Measurements from ENCODE around the gene KLHDC7B. TPM values are rescaled to one million over a fixed set of nuclear protein-coding genes. Genes with fewer than 3 reads are reported as not detected.
A peak's percentile ranks its signal among the peaks of the same experiment; 100 is the strongest.

The KLHDC7B gene
- total RNA-seq, 1 experiment from 2014 or later: not detected

DNA sequence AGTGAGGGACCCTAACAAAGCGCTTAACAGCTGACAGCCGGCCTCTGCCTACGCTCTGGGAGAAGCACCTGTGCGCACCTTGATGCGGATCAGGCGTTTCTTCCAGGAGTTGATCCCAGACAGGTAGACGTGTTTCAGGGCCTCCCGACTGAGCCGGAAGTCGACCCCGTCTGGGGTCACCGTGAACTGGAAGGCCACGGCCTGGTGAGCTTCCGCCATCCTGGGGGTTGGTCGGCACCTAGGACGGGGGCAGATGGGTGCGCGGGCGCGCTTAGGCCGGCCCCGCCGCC is 31.9 kb downstream of the KLHDC7B start (continued):
- TF ChIP-seq, protein P1, sequence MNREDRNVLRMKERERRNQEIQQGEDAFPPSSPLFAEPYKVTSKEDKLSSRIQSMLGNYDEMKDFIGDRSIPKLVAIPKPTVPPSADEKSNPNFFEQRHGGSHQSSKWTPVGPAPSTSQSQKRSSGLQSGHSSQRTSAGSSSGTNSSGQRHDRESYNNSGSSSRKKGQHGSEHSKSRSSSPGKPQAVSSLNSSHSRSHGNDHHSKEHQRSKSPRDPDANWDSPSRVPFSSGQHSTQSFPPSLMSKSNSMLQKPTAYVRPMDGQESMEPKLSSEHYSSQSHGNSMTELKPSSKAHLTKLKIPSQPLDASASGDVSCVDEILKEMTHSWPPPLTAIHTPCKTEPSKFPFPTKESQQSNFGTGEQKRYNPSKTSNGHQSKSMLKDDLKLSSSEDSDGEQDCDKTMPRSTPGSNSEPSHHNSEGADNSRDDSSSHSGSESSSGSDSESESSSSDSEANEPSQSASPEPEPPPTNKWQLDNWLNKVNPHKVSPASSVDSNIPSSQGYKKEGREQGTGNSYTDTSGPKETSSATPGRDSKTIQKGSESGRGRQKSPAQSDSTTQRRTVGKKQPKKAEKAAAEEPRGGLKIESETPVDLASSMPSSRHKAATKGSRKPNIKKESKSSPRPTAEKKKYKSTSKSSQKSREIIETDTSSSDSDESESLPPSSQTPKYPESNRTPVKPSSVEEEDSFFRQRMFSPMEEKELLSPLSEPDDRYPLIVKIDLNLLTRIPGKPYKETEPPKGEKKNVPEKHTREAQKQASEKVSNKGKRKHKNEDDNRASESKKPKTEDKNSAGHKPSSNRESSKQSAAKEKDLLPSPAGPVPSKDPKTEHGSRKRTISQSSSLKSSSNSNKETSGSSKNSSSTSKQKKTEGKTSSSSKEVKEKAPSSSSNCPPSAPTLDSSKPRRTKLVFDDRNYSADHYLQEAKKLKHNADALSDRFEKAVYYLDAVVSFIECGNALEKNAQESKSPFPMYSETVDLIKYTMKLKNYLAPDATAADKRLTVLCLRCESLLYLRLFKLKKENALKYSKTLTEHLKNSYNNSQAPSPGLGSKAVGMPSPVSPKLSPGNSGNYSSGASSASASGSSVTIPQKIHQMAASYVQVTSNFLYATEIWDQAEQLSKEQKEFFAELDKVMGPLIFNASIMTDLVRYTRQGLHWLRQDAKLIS (CRISPR knock-in tag; IDR thresholded peaks at IDR 0.05; ENCODE audit: borderline replicate concordance): no peak
- TF ChIP-seq FOXK1 (CRISPR knock-in tag; IDR thresholded peaks at IDR 0.05) (no peak), TEAD4 (CRISPR knock-in tag; IDR thresholded peaks at IDR 0.05) (no peak), HMGA2 (CRISPR knock-in tag; IDR thresholded peaks at IDR 0.05) (no peak)

DNA sequence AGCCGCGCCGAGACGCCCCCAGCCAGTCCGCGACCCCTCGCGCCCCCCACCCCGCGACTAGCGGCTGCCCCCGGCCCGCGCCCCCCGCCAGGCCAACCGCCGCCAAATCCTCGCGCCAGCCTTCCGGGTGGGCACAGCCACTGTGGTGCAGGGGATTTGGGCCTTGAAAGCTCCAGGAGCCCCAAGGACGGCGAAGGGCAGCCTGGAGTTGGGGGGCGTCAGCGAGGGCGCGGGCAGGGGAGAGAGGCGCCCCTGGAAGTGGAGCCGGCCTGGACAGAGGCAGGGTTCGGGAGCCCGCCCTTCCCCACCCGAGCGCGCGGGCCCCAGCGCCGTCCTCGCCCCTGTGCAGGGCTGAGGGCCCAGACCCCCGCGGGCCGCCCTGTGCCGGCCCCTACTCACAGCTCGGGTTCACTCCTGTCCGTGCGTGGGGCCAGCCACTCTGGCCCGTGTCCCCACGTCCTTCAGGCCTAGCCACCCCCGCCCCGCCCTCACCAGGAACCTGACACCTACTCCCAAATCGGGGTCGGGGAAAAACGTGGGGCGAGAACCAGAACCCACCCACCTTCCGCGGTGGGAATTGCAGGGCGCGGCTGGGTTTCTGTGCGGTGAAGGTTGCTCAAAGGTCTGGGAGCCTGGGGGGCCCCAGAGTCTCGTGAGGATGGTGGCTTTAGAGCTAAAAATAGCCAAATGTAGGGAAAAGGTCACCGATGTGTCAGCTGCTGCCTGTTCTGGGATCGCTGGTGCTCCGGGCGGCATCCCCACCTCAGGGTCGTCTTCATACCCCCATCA is 32.5 kb downstream of the KLHDC7B start, which contains the start of gene CPT1B:
TSS of gene CPT1B (minus strand) at position 441 of the 789 bp plus-strand sequence. CDS start 512 bp downstream, outside the sequence.
- Mint-ChIP-seq H3K9me3 (no peaks in the 10 kb centered on the region), H3K36me3 (peaks cover 7% of the 10 kb centered on the region), H3K4me1 (0 out of 2 replicates have a peak, but pooled peaks cover 2% of the 10 kb centered on the region), H3K27ac (peak within 1 kb of the TSS; percentile 68; the same call in 1 of the 2 replicates), H3K27me3 (ENCODE audit: low read depth) (no peaks in the 10 kb centered on the region), H3K4me3 (no peak within 1 kb of the TSS)
- no peak for ATAC-seq
- ChIA-PET POLR2A (no interaction called here), CTCF (interaction anchor here (0.9 to 5.0 kb wide), 4 partner anchors 15 to 53 kb away, joined by 3 to 25 read pairs (median 4); partner anchors contain the start of genes ARSA, SCO2 and SYCE3)
- DNase-seq (ENCODE audit: low spot score): peak; percentile 37
- TF ChIP-seq PRRX2 (CRISPR knock-in tag; IDR thresholded peaks at IDR 0.05) (no peak), ZNF263 (CRISPR knock-in tag; IDR thresholded peaks at IDR 0.05; ENCODE audit: low read depth) (no peak), NFYB (CRISPR knock-in tag; conservative IDR thresholded peaks at IDR 0.05; ENCODE audit: low read depth) (no peak), ZNF138 (CRISPR knock-in tag; conservative IDR thresholded peaks at IDR 0.05) (no peak), OVOL2 (CRISPR knock-in tag; IDR thresholded peaks at IDR 0.05; ENCODE audit: borderline replicate concordance) (no peak), JUN (CRISPR knock-in tag; IDR thresholded peaks at IDR 0.05) (no peak), SOX15 (CRISPR knock-in tag; IDR thresholded peaks at IDR 0.05) (no peak), TCF7 (CRISPR knock-in tag; IDR thresholded peaks at IDR 0.05; ENCODE audit: low read depth) (no peak), GTF2I (CRISPR knock-in tag; conservative IDR thresholded peaks at IDR 0.05) (no peak), NFE2L1 (CRISPR knock-in tag; IDR thresholded peaks at IDR 0.05) (no peak), ZNF232 (CRISPR knock-in tag; IDR thresholded peaks at IDR 0.05) (no peak), NR3C1 (CRISPR knock-in tag; conservative IDR thresholded peaks at IDR 0.05; ENCODE audit: low read depth) (no peak), TEAD4 (CRISPR knock-in tag; IDR thresholded peaks at IDR 0.05) (no peak)
- TF ChIP-seq, protein P2, sequence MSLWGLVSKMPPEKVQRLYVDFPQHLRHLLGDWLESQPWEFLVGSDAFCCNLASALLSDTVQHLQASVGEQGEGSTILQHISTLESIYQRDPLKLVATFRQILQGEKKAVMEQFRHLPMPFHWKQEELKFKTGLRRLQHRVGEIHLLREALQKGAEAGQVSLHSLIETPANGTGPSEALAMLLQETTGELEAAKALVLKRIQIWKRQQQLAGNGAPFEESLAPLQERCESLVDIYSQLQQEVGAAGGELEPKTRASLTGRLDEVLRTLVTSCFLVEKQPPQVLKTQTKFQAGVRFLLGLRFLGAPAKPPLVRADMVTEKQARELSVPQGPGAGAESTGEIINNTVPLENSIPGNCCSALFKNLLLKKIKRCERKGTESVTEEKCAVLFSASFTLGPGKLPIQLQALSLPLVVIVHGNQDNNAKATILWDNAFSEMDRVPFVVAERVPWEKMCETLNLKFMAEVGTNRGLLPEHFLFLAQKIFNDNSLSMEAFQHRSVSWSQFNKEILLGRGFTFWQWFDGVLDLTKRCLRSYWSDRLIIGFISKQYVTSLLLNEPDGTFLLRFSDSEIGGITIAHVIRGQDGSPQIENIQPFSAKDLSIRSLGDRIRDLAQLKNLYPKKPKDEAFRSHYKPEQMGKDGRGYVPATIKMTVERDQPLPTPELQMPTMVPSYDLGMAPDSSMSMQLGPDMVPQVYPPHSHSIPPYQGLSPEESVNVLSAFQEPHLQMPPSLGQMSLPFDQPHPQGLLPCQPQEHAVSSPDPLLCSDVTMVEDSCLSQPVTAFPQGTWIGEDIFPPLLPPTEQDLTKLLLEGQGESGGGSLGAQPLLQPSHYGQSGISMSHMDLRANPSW (CRISPR knock-in tag; conservative IDR thresholded peaks at IDR 0.05; ENCODE audit: low read depth): no peak
- TF ChIP-seq, protein P3, sequence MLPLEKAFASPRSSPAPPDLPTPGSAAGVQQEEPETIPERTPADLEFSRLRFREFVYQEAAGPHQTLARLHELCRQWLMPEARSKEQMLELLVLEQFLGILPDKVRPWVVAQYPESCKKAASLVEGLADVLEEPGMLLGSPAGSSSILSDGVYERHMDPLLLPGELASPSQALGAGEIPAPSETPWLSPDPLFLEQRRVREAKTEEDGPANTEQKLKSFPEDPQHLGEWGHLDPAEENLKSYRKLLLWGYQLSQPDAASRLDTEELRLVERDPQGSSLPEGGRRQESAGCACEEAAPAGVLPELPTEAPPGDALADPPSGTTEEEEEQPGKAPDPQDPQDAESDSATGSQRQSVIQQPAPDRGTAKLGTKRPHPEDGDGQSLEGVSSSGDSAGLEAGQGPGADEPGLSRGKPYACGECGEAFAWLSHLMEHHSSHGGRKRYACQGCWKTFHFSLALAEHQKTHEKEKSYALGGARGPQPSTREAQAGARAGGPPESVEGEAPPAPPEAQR (CRISPR knock-in tag; IDR thresholded peaks at IDR 0.05): no peak
- TF ChIP-seq, protein P4, sequence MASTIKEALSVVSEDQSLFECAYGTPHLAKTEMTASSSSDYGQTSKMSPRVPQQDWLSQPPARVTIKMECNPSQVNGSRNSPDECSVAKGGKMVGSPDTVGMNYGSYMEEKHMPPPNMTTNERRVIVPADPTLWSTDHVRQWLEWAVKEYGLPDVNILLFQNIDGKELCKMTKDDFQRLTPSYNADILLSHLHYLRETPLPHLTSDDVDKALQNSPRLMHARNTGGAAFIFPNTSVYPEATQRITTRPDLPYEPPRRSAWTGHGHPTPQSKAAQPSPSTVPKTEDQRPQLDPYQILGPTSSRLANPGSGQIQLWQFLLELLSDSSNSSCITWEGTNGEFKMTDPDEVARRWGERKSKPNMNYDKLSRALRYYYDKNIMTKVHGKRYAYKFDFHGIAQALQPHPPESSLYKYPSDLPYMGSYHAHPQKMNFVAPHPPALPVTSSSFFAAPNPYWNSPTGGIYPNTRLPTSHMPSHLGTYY (CRISPR knock-in tag; IDR thresholded peaks at IDR 0.05): no peak
- TF ChIP-seq, protein P5, sequence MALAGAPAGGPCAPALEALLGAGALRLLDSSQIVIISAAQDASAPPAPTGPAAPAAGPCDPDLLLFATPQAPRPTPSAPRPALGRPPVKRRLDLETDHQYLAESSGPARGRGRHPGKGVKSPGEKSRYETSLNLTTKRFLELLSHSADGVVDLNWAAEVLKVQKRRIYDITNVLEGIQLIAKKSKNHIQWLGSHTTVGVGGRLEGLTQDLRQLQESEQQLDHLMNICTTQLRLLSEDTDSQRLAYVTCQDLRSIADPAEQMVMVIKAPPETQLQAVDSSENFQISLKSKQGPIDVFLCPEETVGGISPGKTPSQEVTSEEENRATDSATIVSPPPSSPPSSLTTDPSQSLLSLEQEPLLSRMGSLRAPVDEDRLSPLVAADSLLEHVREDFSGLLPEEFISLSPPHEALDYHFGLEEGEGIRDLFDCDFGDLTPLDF (CRISPR knock-in tag; IDR thresholded peaks at IDR 0.05): no peak
